DOHH2 (cell line): ENCODE results near the gene BRD2.

Experiments used
- H3F3A ChIP-seq: fragments of 200-600 bp; sonication (generic), shearing (Covaris generic); 2 replicates; pipeline ENCODE4 v1.6.0; 2016; ENCODE audit warnings: antibody characterized with exemption, mild to moderate bottlenecking; ENCODE audit not compliant: control insufficient read depth, insufficient read depth
- H3K27ac ChIP-seq: fragments of 200-600 bp; sonication (generic); 2 replicates; pipeline ENCODE4 v1.5.1; 2014; ENCODE audit warnings: low read depth, mild to moderate bottlenecking, low read length, moderate library complexity
- H3K27me3 ChIP-seq: fragments of 200-600 bp; sonication (generic); 2 replicates; pipeline ENCODE4 v1.6.1; 2014; ENCODE audit warnings: mild to moderate bottlenecking, low read length, mixed read lengths; ENCODE audit not compliant: control insufficient read depth
- H3K36me3 ChIP-seq: fragments of 200-600 bp; sonication (generic); 2 replicates; pipeline ENCODE4 v1.6.1; 2014; ENCODE audit warnings: mild to moderate bottlenecking, low read length, moderate library complexity, mixed read lengths; ENCODE audit not compliant: control insufficient read depth
- H3K4me1 ChIP-seq: fragments of 200-600 bp; sonication (generic); 2 replicates; pipeline ENCODE4 v1.6.1; 2014; ENCODE audit warnings: mild to moderate bottlenecking, low read length, mixed read lengths; ENCODE audit not compliant: control insufficient read depth
- H3K4me2 ChIP-seq: fragments of 200-600 bp; sonication (generic); 2 replicates; pipeline ENCODE4 v1.6.0; 2014; ENCODE audit warnings: mild to moderate bottlenecking, low read length, moderate library complexity
- H3K4me3 ChIP-seq: fragments of 200-600 bp; sonication (generic); 2 replicates; pipeline ENCODE4 v1.5.1; 2014; ENCODE audit warnings: mild to moderate bottlenecking, low read length, mixed read lengths
- H3K79me2 ChIP-seq: fragments of 200-600 bp; sonication (generic); 2 replicates; pipeline ENCODE4 v1.6.1; 2014; ENCODE audit warnings: mild to moderate bottlenecking, low read length, mixed read lengths; ENCODE audit not compliant: control insufficient read depth
- H3K9me2 ChIP-seq: fragments of 200-600 bp; sonication (generic); replicated peaks from 2 replicates; pipeline ENCODE4 v1.6.1; 2014; ENCODE audit warnings: mild to moderate bottlenecking, low read length, mixed read lengths; ENCODE audit not compliant: control insufficient read depth
- H3K9me3 ChIP-seq: fragments of 200-600 bp; sonication (generic); 2 replicates; pipeline ENCODE4 v1.6.1; 2014; ENCODE audit warnings: antibody characterized with exemption, low read length, mixed read lengths; ENCODE audit not compliant: control insufficient read depth, insufficient read depth
- H4K20me1 ChIP-seq: fragments of 200-600 bp; sonication (generic); 2 replicates; pipeline ENCODE4 v1.6.0; 2014; ENCODE audit warnings: low read depth, mild to moderate bottlenecking, antibody characterized with exemption, low read length, moderate library complexity; ENCODE audit not compliant: control insufficient read depth, insufficient read depth
- EZH2phosphoT487 ChIP-seq: fragments of 200-600 bp; sonication (generic); IDR thresholded peaks from 2 replicates; pipeline ENCODE4 v1.6.1; 2017; ENCODE audit warnings: borderline replicate concordance, mild to moderate bottlenecking, antibody characterized with exemption, low read length, moderate library complexity, mixed read lengths
- TF ChIP-seq, protein P1 (sequence below): fragments of 200-600 bp; sonication (generic); IDR thresholded peaks from one replicate; pipeline ENCODE4 v1.5.1; 2014; ENCODE audit warnings: antibody characterized with exemption, mild to moderate bottlenecking, low read depth, low read length; ENCODE audit not compliant: poor library complexity, severe bottlenecking

Gene BRD2

DNA sequence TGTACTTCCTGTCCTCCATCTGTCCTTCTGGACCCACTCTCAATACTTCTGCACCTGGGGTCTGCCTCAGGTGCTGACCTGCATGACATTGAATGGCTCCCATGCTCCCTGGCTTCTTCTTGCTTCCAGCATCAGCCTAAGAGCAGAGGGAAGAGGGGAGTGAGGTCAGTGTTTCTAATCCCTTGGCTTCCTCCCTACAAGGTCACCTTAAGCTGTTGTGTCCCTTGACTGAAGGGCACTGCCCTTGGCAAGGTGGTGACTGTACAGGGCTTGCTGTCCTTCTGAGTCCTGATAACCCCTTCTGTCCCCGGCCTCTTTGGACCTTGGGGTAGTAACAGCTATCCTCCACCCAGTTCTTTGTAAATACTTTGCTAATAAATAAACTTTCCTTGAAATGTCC lies 37.2 kb upstream of the BRD2 start:
- no peaks in the 10 kb centered on the region for H3K9me3 ChIP-seq
- peaks cover 18% of the 10 kb centered on the region for H3F3A ChIP-seq
- no peak overlapping the region for H3K4me2 ChIP-seq
- H3K27me3 ChIP-seq: no peaks in the 10 kb centered on the region
- no peak overlapping the region for H3K27ac ChIP-seq
- no peaks in the 10 kb centered on the region for H3K9me2 ChIP-seq
- H4K20me1 ChIP-seq: no peaks in the 10 kb centered on the region
- peaks cover 29% of the 10 kb centered on the region for H3K36me3 ChIP-seq
- TF ChIP-seq, protein P1, sequence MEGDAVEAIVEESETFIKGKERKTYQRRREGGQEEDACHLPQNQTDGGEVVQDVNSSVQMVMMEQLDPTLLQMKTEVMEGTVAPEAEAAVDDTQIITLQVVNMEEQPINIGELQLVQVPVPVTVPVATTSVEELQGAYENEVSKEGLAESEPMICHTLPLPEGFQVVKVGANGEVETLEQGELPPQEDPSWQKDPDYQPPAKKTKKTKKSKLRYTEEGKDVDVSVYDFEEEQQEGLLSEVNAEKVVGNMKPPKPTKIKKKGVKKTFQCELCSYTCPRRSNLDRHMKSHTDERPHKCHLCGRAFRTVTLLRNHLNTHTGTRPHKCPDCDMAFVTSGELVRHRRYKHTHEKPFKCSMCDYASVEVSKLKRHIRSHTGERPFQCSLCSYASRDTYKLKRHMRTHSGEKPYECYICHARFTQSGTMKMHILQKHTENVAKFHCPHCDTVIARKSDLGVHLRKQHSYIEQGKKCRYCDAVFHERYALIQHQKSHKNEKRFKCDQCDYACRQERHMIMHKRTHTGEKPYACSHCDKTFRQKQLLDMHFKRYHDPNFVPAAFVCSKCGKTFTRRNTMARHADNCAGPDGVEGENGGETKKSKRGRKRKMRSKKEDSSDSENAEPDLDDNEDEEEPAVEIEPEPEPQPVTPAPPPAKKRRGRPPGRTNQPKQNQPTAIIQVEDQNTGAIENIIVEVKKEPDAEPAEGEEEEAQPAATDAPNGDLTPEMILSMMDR: no peak
- no peak for TF ChIP-seq EZH2phosphoT487
- peaks cover 36% of the 10 kb centered on the region for H3K4me1 ChIP-seq
- no peak overlapping the region for H3K4me3 ChIP-seq
- no peaks in the 10 kb centered on the region for H3K79me2 ChIP-seq

DNA sequence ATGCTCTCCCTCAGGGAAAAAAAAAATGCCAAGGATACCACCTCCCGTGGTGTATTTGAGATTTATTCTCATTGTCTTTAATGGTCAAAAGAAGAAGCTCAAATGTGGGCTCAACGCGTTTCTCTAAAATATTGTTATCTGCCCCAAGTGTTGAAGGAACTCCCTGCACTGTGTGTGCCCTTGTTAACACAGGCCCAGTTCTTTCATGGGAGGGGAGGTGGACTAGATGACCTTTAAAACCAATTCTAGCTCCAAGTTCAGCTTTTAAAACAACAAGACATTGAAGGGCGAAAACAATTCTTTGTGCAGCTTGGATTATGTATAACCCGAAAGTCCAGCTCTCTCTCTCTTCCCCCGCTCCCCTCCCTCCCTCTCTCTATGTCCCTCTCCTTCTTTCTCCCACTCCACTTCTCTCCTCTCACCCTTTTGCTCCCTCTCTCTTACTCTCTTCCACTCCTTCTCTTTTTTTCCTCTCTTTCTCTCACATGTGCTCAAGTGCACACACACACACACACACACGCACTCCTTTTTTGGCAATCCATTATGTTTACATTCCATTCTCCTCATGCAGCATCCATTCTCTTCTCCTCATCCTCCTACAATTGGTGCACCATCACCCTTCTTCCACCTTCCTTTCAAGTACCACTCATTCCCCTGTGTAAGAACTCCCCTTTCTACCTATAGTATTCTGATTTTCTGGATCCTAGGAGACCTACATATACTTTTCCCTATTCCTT lies 36.1 kb upstream of the BRD2 start:
- H3K4me2 ChIP-seq: no peak overlapping the region
- TF ChIP-seq, protein P1: no peak
- H4K20me1 ChIP-seq: no peaks in the 10 kb centered on the region
- H3K4me3 ChIP-seq: no peak overlapping the region
- H3K27me3 ChIP-seq: no peaks in the 10 kb centered on the region
- peaks cover 21% of the 10 kb centered on the region for H3F3A ChIP-seq
- no peaks in the 10 kb centered on the region for H3K9me2 ChIP-seq
- peaks cover 47% of the 10 kb centered on the region for H3K4me1 ChIP-seq
- H3K27ac ChIP-seq: no peak overlapping the region
- H3K36me3 ChIP-seq: peaks cover 40% of the 10 kb centered on the region
- H3K9me3 ChIP-seq: no peaks in the 10 kb centered on the region
- H3K79me2 ChIP-seq: peaks cover 4% of the 10 kb centered on the region

DNA sequence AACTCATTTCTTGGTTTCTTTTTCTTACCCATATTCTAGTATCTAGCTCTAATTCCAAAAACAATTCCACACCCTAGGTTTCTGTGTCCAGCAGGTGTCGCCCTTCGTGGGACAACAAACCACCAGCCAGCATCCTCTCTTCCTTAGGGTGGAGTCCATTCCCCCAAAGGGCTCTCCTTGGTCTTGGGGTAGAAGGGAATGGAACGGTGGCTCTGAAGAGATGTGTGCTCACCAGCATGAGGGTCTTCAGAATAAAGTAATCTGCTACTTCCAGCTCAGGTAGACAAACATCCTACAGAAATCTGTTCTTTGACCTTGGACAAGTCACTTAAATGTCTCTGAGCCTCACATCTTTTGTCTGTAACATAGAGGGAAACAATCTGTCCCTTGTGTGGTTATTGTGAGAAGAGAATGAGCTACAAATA lies 34.7 kb upstream of the BRD2 start:
- H3F3A ChIP-seq: peaks cover 21% of the 10 kb centered on the region

More for the DNA sequence above, 34.7 kb upstream of the BRD2 start:
- Histone ChIP-seq H3K4me2 (peak overlapping the region; percentile 15; the same call in 1 of the 2 replicates), H4K20me1 (no peaks in the 10 kb centered on the region), H3K79me2 (peaks cover 18% of the 10 kb centered on the region), H3K36me3 (peaks cover 54% of the 10 kb centered on the region), H3K27ac (peak overlapping the region; percentile 26), H3K9me3 (no peaks in the 10 kb centered on the region), H3K4me3 (no peak overlapping the region), H3K9me2 (no peaks in the 10 kb centered on the region), H3K4me1 (peaks cover 60% of the 10 kb centered on the region), H3K27me3 (no peaks in the 10 kb centered on the region)
- TF ChIP-seq, protein P1: peak; percentile 89
- no peak for TF ChIP-seq EZH2phosphoT487
